Fibroblast of lung (primary cell): ENCODE results near the gene EPHB1. TPM values are rescaled to one million over a fixed set of nuclear protein-coding genes. Genes with fewer than 3 reads are reported as not detected.

Experiments used
- DNase-seq, 2 donors: peaks; one replicate each; pipeline versions ENCODE4 v3.0.0 to v3.0.0-alpha.2; 2010; ENCODE audit warnings: low read depth in 2 of 2
- H2AFZ ChIP-seq: 2 replicates; pipeline ENCODE4 v1.5.1; 2012; ENCODE audit warnings: low read length, control low read depth, inconsistent platforms
- H3K27ac ChIP-seq: 2 replicates; pipeline ENCODE4 v1.5.1; 2011; ENCODE audit warnings: low read length, control low read depth; ENCODE audit not compliant: insufficient read depth
- H3K27me3 ChIP-seq: 2 replicates; pipeline ENCODE4 v1.5.1; 2011; ENCODE audit warnings: mild to moderate bottlenecking, low read length; ENCODE audit not compliant: control insufficient read depth, insufficient read depth
- H3K36me3 ChIP-seq: 2 replicates; pipeline ENCODE4 v1.5.1; 2011; ENCODE audit warnings: low read length; ENCODE audit not compliant: control insufficient read depth, insufficient read depth
- H3K4me1 ChIP-seq: 2 replicates; pipeline ENCODE4 v1.5.1; 2011; ENCODE audit warnings: low read length; ENCODE audit not compliant: control insufficient read depth, insufficient read depth; ENCODE audit errors: extremely low read depth
- H3K4me2 ChIP-seq: 2 replicates; pipeline ENCODE4 v1.5.1; 2011; ENCODE audit warnings: low read length, control low read depth; ENCODE audit not compliant: insufficient read depth; ENCODE audit errors: extremely low read depth
- H3K4me3 ChIP-seq, 4 experiments: fragments of 200-600 bp in 1 of 4; sonication (generic) in 1 of 4; replicated peaks in 1 of 4; 2 replicates each; pipeline ENCODE4 v1.5.1; 2011 to 2016; ENCODE audit warnings: low read length in 4 of 4, low read depth in 3 of 4, mild to moderate bottlenecking in 3 of 4, control low read depth in 2 of 4, inconsistent platforms in 1 of 4, mixed read lengths in 1 of 4; ENCODE audit not compliant: insufficient read depth in 1 of 4; ENCODE audit errors: control extremely low read depth in 1 of 4
- H3K79me2 ChIP-seq: 2 replicates; pipeline ENCODE4 v1.5.1; 2012; ENCODE audit warnings: mild to moderate bottlenecking, low read length, inconsistent platforms; ENCODE audit not compliant: control insufficient read depth, insufficient read depth
- H3K9ac ChIP-seq: 2 replicates; pipeline ENCODE4 v1.5.1; 2011; ENCODE audit warnings: mild to moderate bottlenecking, low read length, control low read depth; ENCODE audit not compliant: insufficient read depth
- H3K9me3 ChIP-seq: 2 replicates; pipeline ENCODE4 v1.5.1; 2012; ENCODE audit warnings: low read depth, low read length; ENCODE audit not compliant: control insufficient read depth, insufficient read depth
- H4K20me1 ChIP-seq: 2 replicates; pipeline ENCODE4 v1.5.1; 2011; ENCODE audit warnings: low read length; ENCODE audit not compliant: control insufficient read depth, insufficient read depth; ENCODE audit errors: extremely low read depth
- EZH2 ChIP-seq: IDR thresholded peaks from 2 replicates; pipeline ENCODE4 v1.5.1; 2012; ENCODE audit warnings: low read length, control low read depth, mild to moderate bottlenecking; ENCODE audit errors: missing control alignments
- polyA plus RNA-seq, 2 donors: library from polyadenylated mRNA; depleted of rRNA in 1 of 2; stranded (reverse) in 1 of 2; unstranded in 1 of 2; fragments of >200 nt; gene quantifications; 2 replicates each; pipeline ENCODE4 v1.2.1, GENCODE V29; 2011 to 2012; ENCODE audit warnings: missing spikeins in 1 of 2
- total RNA-seq: library from RNA; depleted of rRNA; stranded (reverse); fragments of >200 nt; gene quantifications from 2 replicates; pipeline ENCODE4 v1.2.1, GENCODE V29; 2014
- TF ChIP-seq, protein P1 (sequence below), 2 donors: IDR thresholded peaks in 1 of 2; conservative IDR thresholded peaks in 1 of 2; 1 replicate in 1 of 2; 2 replicates in 1 of 2; pipeline ENCODE4 v1.5.1; 2011 to 2012; ENCODE audit warnings: low read length in 2 of 2, control low read depth in 1 of 2, inconsistent platforms in 1 of 2, low read depth in 1 of 2, mild to moderate bottlenecking in 1 of 2

The EPHB1 gene
- total and polyA plus RNA-seq, 2 donors (not counting 1 experiment from before 2014, with no cell fraction given) = 0.14 to 0.50 TPM

DNA sequence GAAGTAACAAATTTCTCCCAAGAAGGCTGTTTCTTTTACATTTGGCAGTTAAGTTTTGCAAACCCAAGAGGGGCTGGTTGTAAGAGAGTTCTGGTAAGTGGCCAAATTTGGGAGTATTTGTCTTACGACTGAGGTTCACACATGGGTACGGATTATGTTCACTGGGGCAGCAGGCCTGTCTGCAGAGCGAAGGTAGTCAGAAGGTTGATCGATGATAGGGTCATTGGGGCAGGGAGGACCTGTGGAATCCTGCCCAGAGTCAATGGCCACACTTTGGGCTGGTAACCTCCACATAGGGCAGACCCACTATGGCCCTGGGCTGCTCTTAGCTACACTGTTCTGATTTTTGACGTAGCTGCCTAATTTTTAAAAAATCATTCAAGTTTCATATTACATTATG lies 368.6 kb downstream of the EPHB1 start:
- Histone ChIP-seq H3K4me3 (no peak overlapping the region), H3K4me1 (no peaks in the 10 kb centered on the region), H3K79me2 (no peaks in the 10 kb centered on the region), H2AFZ (no peak overlapping the region), H4K20me1 (no peaks in the 10 kb centered on the region), H3K27me3 (no peaks in the 10 kb centered on the region), H3K36me3 (no peaks in the 10 kb centered on the region), H3K9me3 (no peaks in the 10 kb centered on the region), H3K9ac (no peak overlapping the region), H3K27ac (no peak overlapping the region), H3K4me2 (no peak overlapping the region)
- TF ChIP-seq, protein P1, sequence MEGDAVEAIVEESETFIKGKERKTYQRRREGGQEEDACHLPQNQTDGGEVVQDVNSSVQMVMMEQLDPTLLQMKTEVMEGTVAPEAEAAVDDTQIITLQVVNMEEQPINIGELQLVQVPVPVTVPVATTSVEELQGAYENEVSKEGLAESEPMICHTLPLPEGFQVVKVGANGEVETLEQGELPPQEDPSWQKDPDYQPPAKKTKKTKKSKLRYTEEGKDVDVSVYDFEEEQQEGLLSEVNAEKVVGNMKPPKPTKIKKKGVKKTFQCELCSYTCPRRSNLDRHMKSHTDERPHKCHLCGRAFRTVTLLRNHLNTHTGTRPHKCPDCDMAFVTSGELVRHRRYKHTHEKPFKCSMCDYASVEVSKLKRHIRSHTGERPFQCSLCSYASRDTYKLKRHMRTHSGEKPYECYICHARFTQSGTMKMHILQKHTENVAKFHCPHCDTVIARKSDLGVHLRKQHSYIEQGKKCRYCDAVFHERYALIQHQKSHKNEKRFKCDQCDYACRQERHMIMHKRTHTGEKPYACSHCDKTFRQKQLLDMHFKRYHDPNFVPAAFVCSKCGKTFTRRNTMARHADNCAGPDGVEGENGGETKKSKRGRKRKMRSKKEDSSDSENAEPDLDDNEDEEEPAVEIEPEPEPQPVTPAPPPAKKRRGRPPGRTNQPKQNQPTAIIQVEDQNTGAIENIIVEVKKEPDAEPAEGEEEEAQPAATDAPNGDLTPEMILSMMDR (conservative IDR thresholded peaks at IDR 0.05 in 1 of 2, IDR thresholded peaks at IDR 0.05 in 1 of 2; ENCODE audit: low read depth in 1 of 2, low read length in 2 of 2) = no peak
- TF ChIP-seq EZH2 = no peak
- DNase-seq = no peak

DNA sequence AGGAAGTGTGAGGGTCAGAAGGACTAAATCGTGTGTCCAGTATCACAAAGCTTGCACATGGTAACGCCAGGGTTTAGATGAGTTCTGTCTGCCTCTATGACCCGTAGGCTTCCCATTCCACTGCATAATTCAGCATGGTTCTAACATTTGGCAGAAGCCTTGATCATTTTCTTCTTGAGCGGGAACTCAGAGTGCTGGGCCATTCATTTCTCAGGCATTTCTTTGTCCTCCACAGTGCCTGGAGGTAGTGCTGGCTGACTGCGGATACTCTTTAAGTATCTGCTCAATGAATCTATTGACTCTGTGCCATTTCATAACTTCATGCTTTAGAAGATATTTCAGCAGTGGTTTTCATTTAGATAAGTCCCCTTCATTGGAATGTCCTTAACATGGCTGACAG lies 370.2 kb downstream of the EPHB1 start:
- no peak overlapping the region for H3K27ac ChIP-seq
- TF ChIP-seq, protein P1 (conservative IDR thresholded peaks at IDR 0.05 in 1 of 2, IDR thresholded peaks at IDR 0.05 in 1 of 2; ENCODE audit: low read depth in 1 of 2, low read length in 2 of 2) = no peak
- no peak for TF ChIP-seq EZH2
- no peaks in the 10 kb centered on the region for H3K36me3 ChIP-seq
- H3K9me3 ChIP-seq = no peaks in the 10 kb centered on the region
- no peaks in the 10 kb centered on the region for H4K20me1 ChIP-seq
- DNase-seq = no peak
- H2AFZ ChIP-seq = no peak overlapping the region
- H3K79me2 ChIP-seq = no peaks in the 10 kb centered on the region
- H3K27me3 ChIP-seq = no peaks in the 10 kb centered on the region
- H3K4me2 ChIP-seq = no peak overlapping the region
- no peak overlapping the region for H3K4me3 ChIP-seq
- H3K4me1 ChIP-seq = no peaks in the 10 kb centered on the region
- H3K9ac ChIP-seq = no peak overlapping the region

DNA sequence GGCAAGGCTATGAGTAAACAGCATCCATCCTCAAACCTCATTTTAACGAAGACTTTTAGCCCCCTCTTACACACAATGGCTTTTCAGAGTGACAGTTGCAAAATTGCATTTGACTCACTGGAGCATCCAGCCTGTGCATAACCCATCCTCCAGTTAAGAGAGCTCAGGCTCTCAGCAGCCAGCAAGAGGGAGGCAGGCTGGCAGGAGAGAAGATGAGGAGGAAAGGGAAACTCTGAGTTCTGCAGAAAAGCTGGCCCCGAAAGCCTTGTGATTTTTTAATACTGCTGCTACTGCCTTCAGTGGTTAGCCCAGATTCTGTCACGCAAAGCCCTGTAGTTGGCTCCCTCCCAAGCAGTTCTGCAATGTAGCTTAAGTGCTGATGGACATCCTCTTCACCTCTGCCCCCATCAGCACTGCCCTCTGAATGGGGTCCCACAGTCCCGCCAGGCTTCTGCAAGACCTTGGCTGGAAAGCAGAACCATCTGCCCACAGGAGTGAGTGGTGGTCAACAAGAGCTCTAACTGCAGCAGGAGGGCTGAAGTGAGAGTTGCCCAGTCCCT lies 371.3 kb downstream of the EPHB1 start:
- H3K4me2 ChIP-seq = no peak overlapping the region
- TF ChIP-seq, protein P1 (conservative IDR thresholded peaks at IDR 0.05 in 1 of 2, IDR thresholded peaks at IDR 0.05 in 1 of 2; ENCODE audit: low read depth in 1 of 2, low read length in 2 of 2) = no peak
- H3K36me3 ChIP-seq = no peaks in the 10 kb centered on the region
- H3K4me3 ChIP-seq = no peak overlapping the region
- DNase-seq = no peak
- no peak overlapping the region for H2AFZ ChIP-seq
- no peak overlapping the region for H3K27ac ChIP-seq
- H3K9me3 ChIP-seq = no peaks in the 10 kb centered on the region
- H3K79me2 ChIP-seq = no peaks in the 10 kb centered on the region
- no peak overlapping the region for H3K9ac ChIP-seq
- H3K4me1 ChIP-seq = no peaks in the 10 kb centered on the region
- no peaks in the 10 kb centered on the region for H3K27me3 ChIP-seq
- H4K20me1 ChIP-seq = no peaks in the 10 kb centered on the region
